CD4-positive, alpha-beta T cell treated with Interleukin-1 beta for 1 hour (primary cell): Measurements from ENCODE around the gene TSACC.
"Not testable (repeated sequence)": the region's sequence is repeated elsewhere in the genome, so short reads cannot be mapped to it uniquely, and the experiment has no call there.

ENCODE experiments used
- DNase-seq, 2 donors: peaks; one replicate each; pipeline ENCODE4 v3.0.0-alpha.2; 2020 to 2022

The TSACC gene

DNA sequence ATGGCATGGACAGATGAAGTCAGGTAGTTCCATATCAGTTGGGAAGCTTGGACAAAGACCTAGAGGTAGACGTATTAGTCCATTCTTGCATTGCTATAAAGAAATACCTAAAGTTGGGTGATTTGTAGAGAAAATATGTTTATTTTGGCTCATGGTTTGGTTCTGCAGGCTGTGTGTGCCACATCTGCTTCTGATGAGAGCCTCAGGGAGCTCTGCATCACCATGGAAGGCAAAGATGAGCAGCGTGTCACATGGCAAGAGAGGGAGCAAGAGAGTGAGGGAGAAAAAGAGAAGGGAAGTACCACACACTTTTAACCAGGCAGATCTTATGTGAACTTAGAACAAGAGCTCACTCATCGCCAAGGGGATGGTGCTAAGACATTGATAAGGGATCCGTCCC lies 9.0 kb downstream of the TSACC start:
- no peak for DNase-seq

DNA sequence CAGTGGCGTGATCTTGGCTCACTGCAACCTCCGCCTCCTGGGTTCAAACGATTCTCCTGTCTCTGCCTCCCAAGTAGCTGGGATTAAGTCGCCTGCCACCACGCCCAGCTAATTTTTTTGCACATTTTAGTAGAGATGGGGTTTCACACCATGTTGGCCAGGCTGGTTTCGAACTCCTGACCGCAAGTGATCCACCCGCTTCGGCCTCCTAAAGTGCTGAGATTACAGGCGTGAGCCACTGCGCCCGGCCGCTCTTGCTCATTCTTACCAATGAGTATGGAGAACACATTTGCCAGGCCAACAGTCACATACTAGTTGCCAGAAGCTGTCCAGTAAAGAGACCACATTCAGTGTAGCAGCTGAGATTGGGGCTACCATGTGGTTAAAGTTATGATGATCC lies 14.2 kb downstream of the TSACC start:
- not testable (repeated sequence) for DNase-seq

DNA sequence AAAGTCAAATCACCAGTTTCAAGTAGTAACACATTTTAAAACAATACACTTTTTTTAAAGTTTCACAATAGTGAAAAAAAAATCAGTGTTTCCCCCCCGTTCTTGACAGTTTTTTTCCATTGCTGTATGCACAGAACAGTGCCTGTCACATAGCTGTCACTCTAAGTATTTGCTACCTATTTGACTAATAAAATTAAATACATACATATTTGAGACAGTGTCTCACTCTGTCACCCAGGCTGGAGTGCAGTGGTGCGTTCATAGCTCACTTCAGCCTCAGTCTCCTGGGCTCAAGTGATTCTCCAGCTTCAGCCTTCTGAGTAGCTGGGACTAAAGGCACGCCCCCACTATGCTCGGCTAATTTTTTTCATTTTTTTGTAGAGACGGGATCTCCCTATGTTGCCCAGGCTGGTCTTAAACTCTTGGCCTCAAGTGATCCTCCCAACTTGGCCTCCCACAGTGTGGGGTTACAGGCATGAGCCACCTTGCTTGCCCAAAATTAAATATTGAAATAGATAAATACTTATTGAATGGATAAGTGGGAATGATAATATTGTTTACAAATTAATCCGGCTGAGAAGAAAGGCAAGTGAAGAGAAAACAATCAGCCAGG lies 18.0 kb downstream of the TSACC start:
- no peak for DNase-seq

DNA sequence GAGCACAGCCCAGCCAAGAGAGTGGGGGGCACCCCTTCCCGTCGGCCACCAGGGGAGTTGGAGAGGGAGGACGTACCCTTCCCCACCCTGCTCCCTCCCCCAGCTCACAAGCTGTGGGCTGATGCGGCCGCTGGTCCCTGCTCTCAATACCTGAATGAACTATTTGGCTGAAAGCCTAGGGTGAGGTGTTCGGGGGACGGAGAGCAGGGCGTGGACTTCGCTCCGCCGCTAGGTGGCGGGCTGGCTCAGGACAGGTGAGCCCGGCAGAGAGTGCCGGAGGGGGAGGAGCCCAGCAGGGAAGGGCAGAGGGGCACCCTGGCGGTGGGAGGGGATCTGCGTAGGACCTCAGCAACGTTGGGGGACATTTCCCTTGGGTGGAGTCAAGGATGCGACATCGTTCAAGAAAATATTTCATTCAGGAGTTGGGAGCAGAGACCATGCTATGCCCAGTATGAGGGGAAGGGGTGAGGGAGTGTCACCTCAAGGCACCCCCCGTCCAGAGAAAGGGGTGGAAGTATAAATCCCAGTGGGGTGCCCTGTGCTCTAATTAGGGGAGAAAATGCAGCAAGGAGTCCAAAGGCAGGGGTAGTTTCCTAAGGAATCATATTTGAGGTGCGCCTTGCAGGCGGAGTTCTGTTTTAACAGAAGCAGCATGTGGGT lies 18.7 kb downstream of the TSACC start:
- peak; percentile 74 to 78 for DNase-seq

DNA sequence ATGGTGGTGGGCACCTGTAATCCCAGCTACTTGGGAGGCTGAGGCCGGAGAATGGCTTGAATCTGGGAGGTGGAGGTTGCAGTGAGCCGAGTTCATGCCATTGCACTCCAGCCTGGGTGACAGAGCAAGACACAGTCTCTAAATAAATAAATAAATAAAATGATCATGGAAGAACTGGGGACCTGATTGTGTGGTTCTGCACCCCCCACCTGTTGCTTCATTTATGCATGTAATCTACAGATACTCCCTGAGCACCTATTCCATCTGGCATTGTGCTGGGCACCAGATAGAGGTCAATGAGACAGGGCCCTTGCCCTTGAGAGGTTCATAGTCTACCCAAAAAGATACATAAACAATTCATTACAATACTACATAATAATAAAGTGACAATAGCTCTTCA lies 19.7 kb downstream of the TSACC start:
- DNase-seq: no peak

DNA sequence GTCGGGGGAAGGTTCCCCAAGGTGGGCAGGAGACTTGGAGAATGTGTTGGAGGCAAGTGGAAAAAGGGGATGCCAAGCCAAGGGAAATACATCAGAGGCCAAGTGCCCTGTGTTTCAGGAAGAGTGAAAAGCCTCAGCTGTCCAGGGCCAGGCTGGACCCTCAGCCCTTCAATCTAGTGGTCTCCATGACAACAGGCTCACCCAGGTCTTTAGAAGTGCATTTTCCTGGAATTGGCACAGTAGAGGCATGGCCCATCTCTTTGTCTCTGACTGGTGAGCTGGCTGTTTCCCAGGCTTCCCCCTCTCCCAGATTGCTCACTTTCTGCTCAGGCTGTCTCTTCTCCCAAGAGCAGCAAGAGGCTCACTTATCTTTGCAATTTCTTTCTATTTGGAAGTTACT lies 20.3 kb downstream of the TSACC start:
- no peak for DNase-seq

DNA sequence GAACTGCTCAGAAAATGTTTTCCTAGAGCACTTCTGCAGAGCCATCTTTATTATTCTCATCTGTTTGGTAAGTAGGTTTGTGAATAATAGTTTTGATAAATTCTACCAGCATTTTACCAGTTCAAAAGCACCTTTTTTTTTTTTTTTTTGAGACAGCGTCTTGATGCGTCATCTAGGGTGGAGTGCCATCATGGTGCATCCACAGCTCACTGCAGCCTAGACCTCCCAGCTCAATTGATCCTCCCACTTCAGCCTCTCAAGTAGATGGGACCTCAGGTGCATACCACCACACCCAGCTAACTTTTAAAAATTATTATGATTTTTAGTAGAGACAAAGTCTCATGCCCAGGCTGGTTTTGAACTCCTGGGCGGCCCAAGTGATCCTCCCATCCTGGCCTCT lies 20.9 kb downstream of the TSACC start:
- no peak for DNase-seq

DNA sequence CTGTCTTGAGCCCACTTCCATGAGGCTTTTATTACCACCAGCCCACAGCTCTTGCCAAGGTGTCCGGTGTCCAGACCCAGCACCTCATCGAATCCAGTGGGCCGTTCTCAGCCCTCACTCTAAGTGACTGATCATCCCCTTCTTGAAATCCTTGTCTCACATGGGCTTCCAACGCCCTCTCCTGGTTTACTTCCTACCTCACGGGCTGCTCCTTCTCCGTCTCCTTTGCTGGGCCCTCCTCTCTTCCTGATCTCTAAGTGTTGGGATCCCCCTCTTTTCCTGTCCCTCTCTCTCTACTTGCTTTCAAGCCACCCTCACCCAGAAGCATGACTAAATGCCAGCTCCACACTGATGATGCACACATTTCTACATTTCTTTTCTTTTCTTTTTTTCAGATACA lies 21.6 kb downstream of the TSACC start:
- no peak for DNase-seq

DNA sequence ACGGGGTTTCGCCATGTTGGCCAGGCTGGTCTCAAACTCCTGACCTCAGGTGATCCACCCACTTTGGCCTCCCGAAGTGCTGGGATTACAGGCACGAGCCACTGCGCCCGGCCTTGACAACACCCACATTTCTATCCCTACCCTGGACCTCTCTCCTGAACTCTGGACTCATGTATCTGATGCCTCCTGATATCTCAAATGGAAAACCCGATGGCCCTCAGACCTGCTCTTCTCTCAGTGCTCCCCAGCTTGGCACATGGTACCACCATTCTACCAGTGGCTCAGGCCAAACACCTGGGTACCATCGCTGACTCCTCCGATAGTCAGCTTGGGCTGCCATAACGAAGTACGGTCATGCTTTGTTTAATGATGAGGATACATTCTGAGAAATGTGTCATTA lies 22.2 kb downstream of the TSACC start:
- no peak for DNase-seq

DNA sequence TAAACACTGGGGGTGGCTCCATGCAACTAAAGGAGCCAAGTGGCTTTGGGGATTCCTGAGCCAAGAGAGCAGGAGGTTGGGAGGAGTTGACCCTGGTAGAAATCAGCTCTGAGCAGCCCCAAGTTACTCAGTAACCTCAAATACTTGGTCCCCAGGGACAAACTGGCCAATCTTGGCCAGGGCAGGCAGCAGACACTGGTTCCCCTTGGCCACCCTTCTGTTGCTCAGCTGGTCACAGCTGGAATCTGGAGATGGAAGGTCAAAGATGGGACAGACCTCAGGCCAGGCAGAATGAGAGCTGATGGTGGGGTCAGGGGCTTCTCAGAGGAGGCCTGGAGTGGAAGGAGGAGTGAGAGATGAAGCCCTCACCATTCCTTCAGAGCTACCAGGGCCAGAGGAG lies 27.4 kb downstream of the TSACC start:
- no peak for DNase-seq

DNA sequence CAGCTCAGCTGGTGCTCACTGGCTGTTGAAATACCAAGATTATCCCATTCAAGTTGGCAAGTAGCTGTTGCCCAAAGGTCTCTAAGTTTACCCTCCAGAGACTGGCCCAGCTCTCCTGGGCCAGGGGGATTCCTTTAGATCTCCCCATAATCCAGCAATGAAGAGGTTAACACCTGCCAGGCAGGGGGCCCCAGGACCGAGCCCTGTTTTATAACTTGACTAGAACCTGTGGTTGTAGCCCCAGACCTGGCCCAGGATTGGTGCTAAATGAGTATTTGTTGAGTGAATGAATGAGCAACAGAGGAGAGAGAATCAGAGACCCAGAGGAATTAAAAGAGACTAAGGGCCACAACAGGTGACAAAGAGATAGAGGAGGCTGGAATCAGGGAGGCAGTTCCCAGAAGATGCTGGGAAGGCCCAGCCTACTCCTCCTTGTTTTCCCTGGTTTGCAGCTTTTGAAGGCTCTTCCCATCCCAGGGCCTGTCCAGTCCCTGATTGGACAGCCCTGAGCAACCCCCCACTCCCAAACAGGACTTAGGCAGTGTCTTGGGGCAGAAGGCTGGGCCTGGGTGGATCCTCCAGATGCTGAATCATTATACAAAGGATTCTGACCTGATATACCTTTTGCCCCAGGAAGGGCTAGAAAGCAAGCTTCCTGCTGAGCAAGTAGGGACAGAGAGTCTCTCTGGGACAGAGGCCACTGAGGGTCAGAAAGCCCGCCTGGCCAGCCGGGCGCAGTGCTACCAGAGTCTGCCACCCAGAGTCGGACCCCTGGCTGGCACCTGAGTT lies 28.2 kb downstream of the TSACC start:
- no peak for DNase-seq

DNA sequence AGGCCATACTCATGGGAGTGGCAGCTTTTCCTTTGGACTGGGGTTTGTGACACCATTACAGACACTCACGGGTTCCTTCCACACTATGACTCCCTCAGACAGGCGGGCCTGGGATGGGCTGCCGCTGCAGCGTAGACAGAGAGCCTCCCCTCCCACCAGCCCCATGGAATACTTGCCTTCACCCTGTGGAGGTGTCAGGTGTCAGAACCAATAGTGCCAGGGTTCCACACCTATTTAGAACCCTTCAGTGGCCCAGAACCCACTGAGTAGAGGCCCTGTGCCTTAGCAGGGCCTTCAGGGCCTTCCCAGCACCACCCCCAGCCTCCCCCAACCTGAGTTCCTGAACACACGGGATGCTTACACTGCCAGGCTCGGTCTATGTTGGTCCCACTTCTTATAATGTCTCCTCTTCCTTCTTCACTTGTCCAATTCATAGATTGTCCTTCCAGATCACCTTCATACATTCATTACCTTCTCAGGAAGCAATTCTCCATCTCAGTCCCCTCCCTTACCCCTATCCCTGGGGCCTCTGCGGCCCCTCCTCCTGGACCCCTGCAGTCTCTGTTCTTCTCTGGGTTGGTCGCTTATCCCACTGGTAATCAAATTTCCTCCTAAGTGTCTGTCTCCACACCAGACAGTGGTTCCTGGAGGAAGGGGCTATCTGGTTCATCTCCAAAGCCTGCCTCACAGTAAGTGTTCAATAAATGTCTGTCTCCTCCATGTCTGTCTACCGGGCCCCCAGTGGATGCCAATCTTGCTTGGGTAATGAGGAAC lies 29.2 kb downstream of the TSACC start:
- DNase-seq: no peak

DNA sequence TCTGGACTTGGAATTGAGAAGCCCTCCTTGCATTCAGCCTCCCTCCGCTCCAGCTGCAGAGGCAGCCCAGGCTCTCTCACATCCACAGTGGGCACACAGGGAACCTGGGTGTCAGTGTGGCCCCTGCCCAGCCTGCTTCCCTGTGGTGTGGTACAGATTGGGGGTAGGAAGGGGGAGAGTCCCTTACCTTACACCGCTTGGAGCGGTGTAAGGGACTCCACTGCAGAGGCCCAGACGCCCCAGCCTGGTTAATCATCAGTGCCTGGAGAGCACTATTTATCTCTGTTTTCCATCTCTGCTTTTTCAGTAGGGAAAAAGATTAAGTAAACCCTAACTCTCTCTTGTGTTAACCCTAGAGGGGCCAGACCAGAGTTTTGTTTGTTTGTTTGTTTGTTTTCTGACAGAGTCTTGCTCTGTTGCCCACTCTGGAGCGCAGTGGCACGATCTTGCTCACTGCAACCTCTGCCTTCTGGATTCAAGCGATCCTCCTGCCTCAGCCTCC lies 29.9 kb downstream of the TSACC start:
- no peak for DNase-seq

DNA sequence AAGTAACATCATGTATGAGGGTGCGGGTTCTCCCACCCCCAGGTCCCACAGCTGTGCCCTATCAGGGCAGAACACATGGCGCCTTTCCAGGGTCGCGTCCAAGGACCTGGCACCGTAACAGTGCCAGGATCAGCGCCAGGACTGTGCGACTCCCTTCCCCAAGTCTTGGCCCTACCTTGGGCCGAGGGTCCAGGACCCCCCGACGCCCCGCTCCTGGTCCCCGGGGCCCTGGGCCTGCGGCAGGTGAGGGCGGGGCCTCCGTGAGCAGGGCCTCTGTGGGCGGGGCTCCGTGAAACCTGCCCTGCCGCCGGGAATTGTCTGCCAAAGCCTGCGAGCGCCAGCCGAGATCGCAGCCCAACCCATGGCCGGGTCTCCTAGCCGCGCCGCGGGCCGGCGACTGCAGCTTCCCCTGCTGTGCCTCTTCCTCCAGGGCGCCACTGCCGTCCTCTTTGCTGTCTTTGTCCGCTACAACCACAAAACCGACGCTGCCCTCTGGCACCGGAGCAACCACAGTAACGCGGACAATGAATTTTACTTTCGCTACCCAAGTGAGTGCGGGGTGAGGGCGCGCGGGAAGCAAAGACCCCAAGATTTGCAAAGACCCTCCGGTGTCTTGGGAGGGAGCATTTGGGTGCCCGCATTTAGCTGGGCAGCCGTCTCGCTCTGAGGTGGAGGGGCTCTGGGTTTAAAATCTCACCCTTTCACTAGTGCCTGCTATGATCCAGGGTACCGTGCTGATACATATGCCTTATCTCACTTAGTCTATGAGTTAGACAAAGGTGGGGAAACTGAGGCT lies 30.8 kb downstream of the TSACC start, which contains the start of gene RHBG:
Gene RHBG, plus strand, starts transcription at position 323 of the 796 bp plus-strand sequence. Its CDS starts 39 bp downstream, at position 362.
- peak; percentile 8 to 28 for DNase-seq

DNA sequence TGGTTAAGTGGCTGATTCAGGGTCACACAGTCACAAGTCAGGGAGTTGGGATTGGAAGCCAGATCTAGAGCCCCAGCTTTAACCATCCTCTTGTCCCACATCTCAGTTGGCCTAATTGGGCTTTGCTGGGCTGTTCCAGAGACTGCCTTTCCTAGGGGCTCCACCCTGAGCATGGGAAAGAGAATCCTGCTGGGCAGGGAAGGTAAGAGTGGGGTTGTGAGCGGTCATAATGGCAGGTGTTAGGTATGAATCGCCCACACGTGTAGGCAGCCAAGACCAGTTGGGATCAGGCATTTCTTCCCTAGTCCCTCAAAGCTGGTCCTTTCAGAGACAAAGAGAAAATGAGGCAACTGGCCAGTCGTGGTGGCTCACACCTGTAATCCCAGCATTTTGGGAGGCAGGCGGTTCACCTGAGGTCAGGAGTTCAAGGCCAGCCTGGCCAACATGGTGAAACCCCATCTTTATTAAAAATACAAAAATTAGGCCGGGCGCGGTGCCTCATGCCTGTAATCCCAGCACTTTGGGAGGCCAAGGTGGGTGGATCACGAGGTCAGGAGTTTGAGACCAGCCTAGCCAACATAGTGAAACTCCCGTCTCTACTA lies 31.5 kb downstream of the TSACC start:
- DNase-seq: not testable (repeated sequence)

DNA sequence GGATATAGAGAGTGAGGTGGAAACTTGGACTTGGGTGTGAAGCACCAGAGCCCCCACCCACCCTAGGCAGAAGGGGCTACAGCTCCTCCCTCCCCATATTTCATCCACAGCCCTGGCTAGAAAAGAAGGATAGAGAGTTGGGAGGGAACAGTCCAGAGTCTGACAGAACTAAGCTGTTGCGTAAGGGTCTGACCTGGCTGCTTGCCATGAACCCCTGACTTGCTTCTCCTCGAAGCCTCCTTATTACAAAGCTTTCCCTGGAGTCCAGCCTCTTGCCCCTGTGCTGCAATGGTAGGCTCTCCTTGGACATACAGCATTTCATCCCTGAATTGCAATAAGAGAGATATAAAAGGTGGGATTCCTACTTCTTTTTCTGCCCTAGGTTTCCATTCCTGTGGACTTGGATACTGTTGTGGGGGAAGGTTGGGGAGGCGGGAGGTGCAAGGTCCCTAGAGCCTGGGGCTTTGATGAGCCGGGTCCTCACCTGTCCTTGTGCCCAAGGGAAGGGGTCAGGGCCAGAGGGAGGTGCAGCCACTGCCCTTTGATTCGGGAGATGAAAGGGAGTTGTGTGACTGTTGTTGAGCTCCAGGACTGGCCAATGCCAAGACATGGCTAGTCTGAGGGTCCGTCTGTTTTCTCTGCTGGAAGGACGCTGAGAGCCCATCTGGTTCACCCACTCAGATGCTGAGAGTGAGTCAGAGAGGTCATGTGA lies 33.4 kb downstream of the TSACC start:
- peak in 1 of 2 donors; percentile 40 for DNase-seq

DNA sequence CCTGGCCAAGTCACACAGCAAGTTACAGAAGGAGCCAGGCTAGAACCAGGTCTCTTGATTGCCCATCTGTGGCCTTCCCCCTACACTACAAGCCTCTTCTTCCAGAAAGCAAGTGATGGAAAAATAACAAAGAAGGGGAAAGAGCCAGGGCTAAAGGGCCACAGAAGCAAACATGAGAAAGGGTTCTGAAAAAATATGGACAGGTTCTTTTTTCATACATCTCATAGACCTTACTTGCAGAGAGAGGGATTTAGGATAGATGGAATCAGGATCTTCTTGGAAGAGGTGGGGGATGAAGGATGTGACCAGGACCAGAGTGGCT lies 33.9 kb downstream of the TSACC start:
- no peak for DNase-seq

DNA sequence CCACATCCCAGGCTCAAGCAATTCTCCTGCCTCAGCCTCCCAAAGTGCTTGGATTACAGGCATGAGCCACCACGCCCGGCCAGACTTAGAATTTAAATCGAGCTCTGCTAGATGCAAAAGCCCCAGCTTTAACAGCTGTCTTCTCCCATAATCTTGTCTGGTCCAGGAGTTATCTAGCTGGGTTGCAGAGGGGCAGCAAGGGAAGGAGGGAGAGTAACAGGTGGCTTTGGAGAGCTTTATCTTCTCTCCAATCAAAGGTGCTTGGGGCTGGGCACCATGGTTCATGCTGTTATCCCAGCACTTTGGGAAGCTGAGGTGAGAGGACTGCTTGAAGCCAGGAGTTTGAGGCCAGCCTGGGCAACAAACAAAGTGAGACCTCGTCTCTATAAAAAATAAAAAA lies 34.5 kb downstream of the TSACC start:
- DNase-seq: no peak

DNA sequence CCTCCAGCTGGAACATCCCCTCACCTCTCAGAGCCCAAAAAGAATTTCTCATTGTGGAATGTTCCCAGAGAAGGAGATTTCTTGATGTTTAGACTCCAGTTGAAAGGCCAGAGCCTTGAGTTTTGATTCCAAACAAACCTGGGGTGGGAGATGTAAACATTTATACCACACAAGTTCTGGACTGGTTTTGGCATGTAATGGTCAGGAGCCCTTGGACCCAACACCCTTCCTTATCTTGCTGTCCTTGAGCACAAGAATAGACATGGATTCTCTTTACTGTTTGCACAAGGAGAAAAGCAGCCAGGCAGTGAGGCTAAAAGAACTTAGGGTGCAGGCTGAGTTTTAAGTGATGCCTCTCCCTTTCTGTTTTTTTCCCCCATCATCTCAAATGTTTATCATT lies 35.2 kb downstream of the TSACC start:
- no peak for DNase-seq

DNA sequence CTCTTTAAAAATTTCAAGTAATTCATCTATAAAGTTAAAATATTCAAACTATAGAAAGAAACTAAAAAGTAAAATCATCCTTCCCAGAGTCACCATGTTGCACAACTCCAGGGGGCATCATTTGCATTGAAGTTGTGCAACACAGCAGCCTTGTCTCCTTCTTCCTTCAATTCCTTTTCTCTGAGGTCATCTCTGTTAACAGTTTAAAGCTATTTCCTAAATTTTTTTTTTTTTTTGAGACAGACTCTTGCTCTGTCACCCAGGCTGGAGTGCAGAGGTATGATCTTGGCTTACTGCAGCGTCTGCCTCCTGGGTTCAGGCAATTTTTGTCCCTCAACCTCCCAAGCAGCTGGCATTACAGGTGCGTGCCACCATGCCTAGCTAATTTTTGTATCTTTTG lies 37.8 kb downstream of the TSACC start:
- DNase-seq: no peak
